GM19239 (cell line): ENCODE measurements around the gene GOLGA8T.
"Not testable (repeated sequence)": the region's sequence is repeated elsewhere in the genome, so short reads cannot be mapped to it uniquely, and the experiment has no call there.

Experiments used
- DNase-seq: peaks from one replicate; pipeline ENCODE4 v3.0.0; 2011; ENCODE audit warnings: low spot score; ENCODE audit not compliant: insufficient read length
- FAIRE-seq: peaks from 2 replicates; lab custom pipeline; 2011; peaks lifted over from hg19 to GRCh38; lab: Jason Lieb, UNC

The GOLGA8T gene

DNA sequence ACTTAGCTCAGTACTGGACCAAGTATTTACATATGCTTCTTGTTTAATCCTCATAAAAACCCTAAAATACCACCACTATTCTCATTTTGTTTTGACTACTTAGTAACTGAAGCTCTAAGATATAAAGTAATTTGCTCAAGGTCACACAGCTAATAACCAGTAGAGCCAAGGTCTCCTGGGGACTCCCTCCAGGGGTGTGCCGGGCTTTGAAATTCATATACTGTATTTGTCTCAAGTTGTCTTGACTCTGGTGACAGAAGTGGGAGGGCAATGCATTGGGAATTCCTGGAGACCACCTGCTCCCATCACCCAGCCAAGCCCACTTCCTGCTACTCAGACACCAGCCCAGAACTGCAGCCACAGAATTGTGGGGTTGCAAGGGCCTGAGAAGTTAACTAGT is 54.9 kb downstream of the GOLGA8T start:
- not testable (repeated sequence) for DNase-seq, FAIRE-seq

DNA sequence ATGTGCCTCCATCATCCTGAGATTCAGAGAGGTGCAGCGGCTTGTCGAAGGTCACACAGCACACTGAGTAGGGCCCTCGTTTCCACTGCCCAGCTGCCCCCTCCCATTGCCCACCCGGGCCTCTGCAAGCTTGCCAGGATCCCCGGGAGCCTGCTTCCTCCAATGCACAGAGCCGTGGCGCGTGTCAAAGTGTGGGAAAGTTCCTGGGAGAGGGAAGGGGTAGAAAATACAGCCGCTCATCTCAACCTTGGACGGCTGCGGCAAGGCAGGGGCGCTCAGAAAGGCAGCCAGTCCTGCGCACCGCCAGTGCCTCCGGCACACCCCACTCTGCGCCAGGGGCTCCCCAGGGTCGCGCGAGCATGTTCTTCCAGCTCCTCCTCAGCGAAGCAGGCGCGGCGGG is 56.3 kb downstream of the GOLGA8T start:
- DNase-seq, FAIRE-seq: not testable (repeated sequence)

DNA sequence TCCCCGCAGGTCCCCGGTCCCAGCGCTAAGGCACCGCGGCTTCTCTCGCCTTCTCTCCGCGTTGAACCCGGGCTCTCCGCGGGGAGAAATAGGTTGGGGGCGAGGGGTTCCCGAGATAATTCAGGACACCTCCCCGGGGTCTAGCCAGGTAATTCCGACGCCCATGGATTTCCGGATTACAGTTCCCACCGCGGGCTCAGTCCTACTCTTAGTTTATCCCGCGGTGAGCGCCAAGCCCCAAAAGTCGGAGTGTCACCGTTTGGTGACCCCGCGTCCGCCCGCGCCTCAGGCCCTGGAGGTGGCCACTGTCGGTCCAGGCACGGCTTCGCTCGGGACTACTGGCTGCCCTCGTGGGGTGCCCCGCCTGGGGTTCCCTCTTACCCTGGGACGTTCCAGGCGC is 56.8 kb downstream of the GOLGA8T start:
- not testable (repeated sequence) for DNase-seq, FAIRE-seq

DNA sequence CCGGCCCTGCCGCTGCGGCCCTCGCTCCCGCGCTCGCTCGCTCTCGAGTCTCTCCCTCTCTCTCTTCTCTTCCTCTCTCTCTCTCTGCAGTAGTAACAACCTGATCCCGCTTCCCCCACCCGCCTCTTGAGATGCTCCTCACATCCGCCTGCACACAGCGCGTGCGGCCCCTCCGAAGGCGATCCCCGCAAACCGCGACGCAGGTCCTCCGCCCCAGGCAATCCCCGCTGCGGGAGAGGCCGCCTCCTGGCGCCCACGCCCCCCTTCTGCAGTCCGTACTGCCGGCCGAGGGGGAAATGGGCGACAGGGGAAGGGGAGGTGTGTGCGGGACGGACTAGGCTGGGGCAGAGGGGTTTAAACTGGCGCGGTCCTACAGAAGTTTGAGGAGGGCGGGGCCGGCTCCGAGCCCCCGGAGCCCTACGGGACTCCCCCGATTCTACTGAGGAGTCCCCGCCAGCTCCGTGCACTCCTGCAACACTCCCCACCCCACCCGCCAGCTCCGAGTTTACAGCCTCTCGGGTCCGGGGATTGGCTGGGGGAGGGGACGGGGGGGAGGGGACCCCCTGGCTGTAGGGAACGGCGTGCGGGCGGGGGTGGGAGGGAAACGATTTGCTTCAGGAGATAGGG is 57.4 kb downstream of the GOLGA8T start:
- not testable (repeated sequence) for DNase-seq, FAIRE-seq

DNA sequence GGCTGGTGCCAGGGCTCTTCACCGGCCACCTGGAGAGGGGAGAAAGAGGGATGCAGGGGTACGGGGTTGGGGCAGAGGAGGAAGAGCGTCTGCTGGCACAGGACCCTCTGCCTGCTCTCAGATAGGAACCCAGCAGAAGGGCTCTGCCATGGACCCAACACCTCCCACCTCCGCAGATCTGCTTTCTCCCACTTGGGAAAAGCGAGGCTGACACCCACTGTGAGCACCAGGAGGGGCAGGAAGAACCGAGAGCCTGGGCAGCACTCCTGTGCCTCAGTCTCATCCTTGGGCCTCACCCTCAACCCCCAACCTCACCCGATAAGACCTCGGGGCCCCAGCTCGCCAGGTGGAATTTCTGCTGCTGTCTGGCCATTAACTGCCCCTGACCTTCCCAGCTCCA is 58.0 kb downstream of the GOLGA8T start:
- DNase-seq, FAIRE-seq: not testable (repeated sequence)
